HCT116 (cell line): ENCODE measurements around the gene IMMP2L. TPM values are rescaled to one million over a fixed set of nuclear protein-coding genes. Genes with fewer than 3 reads are reported as not detected.

ENCODE experiments used
- ATAC-seq: fragments of 200-7000 bp; cut with Tn5 transposase; 2 replicates; pipeline ENCODE4 v1.9.1; 2020; ENCODE audit warnings: mild to moderate bottlenecking, moderate library complexity
- BruUV-seq: library from RNA; stranded (reverse); fragments of 400-500 nt; replicated peaks from 2 replicates; lab custom pipeline; 2021; lab: Mats Ljungman, UMichigan
- CTCF ChIA-PET: fragments of 300-600 bp; sonication (Branson Sonifier 250); formaldehyde crosslinking; loops from one replicate; lab custom pipeline; 2021; ENCODE audit warnings: antibody characterized with exemption; lab: Charles Lee
- POLR2A ChIA-PET: fragments of 300-600, 350-600 bp; sonication (Branson Sonifier 250); formaldehyde crosslinking; loops from one replicate; lab custom pipeline; 2021; ENCODE audit warnings: antibody characterized with exemption; lab: Charles Lee
- RAD21 ChIA-PET, 2 experiments: fragments of 300-600 bp; sonication (Branson Sonifier 250); formaldehyde crosslinking; loops; one replicate each; lab custom pipeline; 2023; ENCODE audit warnings: low total read pairs in 2 of 2; ENCODE audit not compliant: uncharacterized antibody in 2 of 2, unreplicated experiment in 2 of 2, low non-redundant PET in 1 of 2; lab: Charles Lee
- DNase-seq: peaks from one replicate; pipeline ENCODE4 v3.0.0-alpha.2; 2010; ENCODE audit warnings: low read depth, low spot score
- H2AFZ ChIP-seq: fragments of 200-600 bp; shearing (Covaris generic), sonication (generic); 2 replicates; pipeline ENCODE4 v1.6.1; 2017; ENCODE audit warnings: low read depth, mixed run types, mixed read lengths, antibody characterized with exemption, low read length; ENCODE audit not compliant: poor library complexity, severe bottlenecking
- H3K27ac ChIP-seq: 2 replicates; pipeline ENCODE4 v1.5.1; 2012; ENCODE audit warnings: low read depth, low read length
- H3K27me3 ChIP-seq: fragments of 200-600 bp; sonication (generic); 2 replicates; pipeline ENCODE4 v1.6.1; 2016; ENCODE audit warnings: mixed run types, low read length, mixed read lengths; ENCODE audit not compliant: insufficient read depth
- H3K36me3 ChIP-seq, 2 experiments: fragments of 200-500 bp in 1 of 2; fragments of 200-600 bp in 1 of 2; sonication (Bioruptor generic) in 1 of 2; sonication (generic) in 1 of 2; 2 replicates each; pipeline versions ENCODE4 v1.5.1 to v1.6.1; 2014 to 2016; ENCODE audit warnings: low read length in 2 of 2, inconsistent platforms in 1 of 2, mixed read lengths in 1 of 2, mixed run types in 1 of 2; ENCODE audit not compliant: insufficient read depth in 2 of 2, control insufficient read depth in 1 of 2
- H3K4me1 ChIP-seq, 2 experiments: fragments of 200-600 bp in 1 of 2; sonication (generic) in 1 of 2; 2 replicates each; pipeline versions ENCODE4 v1.5.1 to v1.6.1; 2012 to 2017; ENCODE audit warnings: low read length in 2 of 2, inconsistent platforms in 1 of 2, mild to moderate bottlenecking in 1 of 2, mixed read lengths in 1 of 2, mixed run types in 1 of 2, moderate library complexity in 1 of 2; ENCODE audit not compliant: insufficient read depth in 2 of 2, control insufficient read depth in 1 of 2
- H3K4me2 ChIP-seq: fragments of 200-600 bp; sonication (generic); 2 replicates; pipeline ENCODE4 v1.6.1; 2017; ENCODE audit warnings: mixed run types, low read length, mixed read lengths
- H3K4me3 ChIP-seq, 2 experiments: fragments of 200-600 bp in 1 of 2; sonication (generic) in 1 of 2; replicated peaks in 1 of 2; 2 replicates each; pipeline ENCODE4 v1.5.1; 2011 to 2016; ENCODE audit warnings: low read length in 2 of 2, control low read depth in 1 of 2, low read depth in 1 of 2, mild to moderate bottlenecking in 1 of 2, mixed read lengths in 1 of 2, mixed run types in 1 of 2
- H3K79me2 ChIP-seq: fragments of 200-600 bp; sonication (generic); 2 replicates; pipeline ENCODE4 v1.6.1; 2017; ENCODE audit warnings: mild to moderate bottlenecking, mixed run types, low read length, moderate library complexity, mixed read lengths; ENCODE audit not compliant: insufficient read depth
- H3K9ac ChIP-seq: fragments of 200-600 bp; sonication (generic); 2 replicates; pipeline ENCODE4 v1.6.1; 2016; ENCODE audit warnings: low read length, mixed read lengths
- H3K9me2 ChIP-seq: fragments of 200-600 bp; sonication (generic), shearing (Covaris generic); 2 replicates; pipeline ENCODE4 v1.6.1; 2017; ENCODE audit warnings: mixed run types, mild to moderate bottlenecking, moderate library complexity; ENCODE audit not compliant: insufficient read depth
- H3K9me3 ChIP-seq, 2 experiments: fragments of 200-500 bp in 1 of 2; fragments of 200-600 bp in 1 of 2; sonication (Bioruptor generic) in 1 of 2; sonication (generic) in 1 of 2; 2 replicates each; pipeline ENCODE4 v1.6.1; 2014 to 2017; ENCODE audit warnings: low read length in 2 of 2, mixed read lengths in 2 of 2, inconsistent platforms in 1 of 2, low read depth in 1 of 2, mild to moderate bottlenecking in 1 of 2, mixed run types in 1 of 2, moderate library complexity in 1 of 2; ENCODE audit not compliant: control insufficient read depth in 1 of 2, insufficient read depth in 1 of 2
- H4K20me1 ChIP-seq: fragments of 200-600 bp; sonication (generic), shearing (Covaris generic); 2 replicates; pipeline ENCODE4 v1.6.1; 2017; ENCODE audit warnings: mixed run types, mild to moderate bottlenecking, moderate library complexity; ENCODE audit not compliant: insufficient read depth
- CTCF ChIP-seq, 3 experiments: fragments of 200-600 bp in 1 of 3; sonication (generic) in 1 of 3; IDR thresholded peaks in 2 of 3; conservative IDR thresholded peaks in 1 of 3; 2 replicates each; pipeline ENCODE4 v1.5.1; 2012 to 2017; ENCODE audit warnings: low read depth in 2 of 3, low read length in 2 of 3, antibody characterized with exemption in 1 of 3, borderline replicate concordance in 1 of 3, control low read depth in 1 of 3, mild to moderate bottlenecking in 1 of 3, mixed read lengths in 1 of 3, mixed run types in 1 of 3, moderate library complexity in 1 of 3; ENCODE audit not compliant: insufficient read depth in 1 of 3
- EGR1 ChIP-seq: IDR thresholded peaks from 2 replicates; pipeline ENCODE4 v1.6.1; 2012; ENCODE audit warnings: low read depth
- MAX ChIP-seq: IDR thresholded peaks from 2 replicates; pipeline ENCODE4 v1.6.1; 2012
- POLR2A ChIP-seq: IDR thresholded peaks from 2 replicates; pipeline ENCODE4 v1.7.0; 2011; ENCODE audit warnings: borderline replicate concordance; ENCODE audit not compliant: insufficient read depth, insufficient read length; ENCODE audit errors: extremely low read depth
- RAD21 ChIP-seq: IDR thresholded peaks from 2 replicates; pipeline ENCODE4 v1.6.1; 2012; ENCODE audit warnings: low read depth, mild to moderate bottlenecking
- ZFX ChIP-seq: fragments of 450-650 bp; IDR thresholded peaks from 2 replicates; pipeline ENCODE4 v1.6.1; 2017
- intact Hi-C: fragments of 100-400 bp; cut with micrococcal nuclease; formaldehyde crosslinking; loops from 2 replicates; pipeline ENCODE4 v1.10.0; 2022
- total RNA-seq: library from RNA; stranded (reverse); gene quantifications from one replicate; pipeline ENCODE4 v1.2.1, GENCODE V29; 2021; ENCODE audit not compliant: unreplicated experiment

The IMMP2L gene
- total RNA-seq, 1 experiment from 2014 or later, result 21.1 TPM

GRCh38 chr7:111532625-111533024, 29.7 kb downstream of the IMMP2L start:
- Histone ChIP-seq H3K79me2 (no peaks in the 10 kb centered on the region), H3K4me2 (no peak overlapping the region), H3K9ac (no peak overlapping the region), H3K27ac (no peak overlapping the region), H3K9me3 (no peaks in the 10 kb centered on the region), H4K20me1 (no peaks in the 10 kb centered on the region; the same call in 1 of the 2 replicates), H3K9me2 (no peaks in the 10 kb centered on the region), H3K36me3 (no peaks in the 10 kb centered on the region), H3K27me3 (no peaks in the 10 kb centered on the region), H2AFZ (no peak overlapping the region), H3K4me1 (no peaks in the 10 kb centered on the region), H3K4me3 (no peak overlapping the region)
- no peak for TF ChIP-seq CTCF (IDR thresholded peaks at IDR 0.05 in 2 of 3, conservative IDR thresholded peaks at IDR 0.05 in 1 of 3; ENCODE audit: borderline replicate concordance in 1 of 3, insufficient read depth in 1 of 3, low read depth in 2 of 3, low read length in 2 of 3)
- intact Hi-C loops, result no loop called here
- BruUV-seq, result no TSS peak
- no peak for DNase-seq
- ChIA-PET RAD21 (no interaction called here), CTCF (no interaction called here), POLR2A (no interaction called here)
- ATAC-seq, result no peak

- Histone ChIP-seq H3K27me3 (no peaks in the 10 kb centered on the region), H2AFZ (no peak overlapping the region), H3K9me2 (no peaks in the 10 kb centered on the region), H3K4me3 (no peak overlapping the region), H3K4me1 (no peaks in the 10 kb centered on the region), H3K79me2 (no peaks in the 10 kb centered on the region), H3K9me3 (no peaks in the 10 kb centered on the region), H3K9ac (no peak overlapping the region), H3K36me3 (no peaks in the 10 kb centered on the region), H3K4me2 (no peak overlapping the region), H3K27ac (no peak overlapping the region), H4K20me1 (no peaks in the 10 kb centered on the region; the same call in 1 of the 2 replicates)
- no peak for DNase-seq
- TF ChIP-seq RAD21 (no peak), POLR2A (no peak), ZFX (no peak), EGR1 (no peak), MAX (no peak)
- BruUV-seq, result no TSS peak
- ChIA-PET RAD21 (no interaction called here), POLR2A (no interaction called here), CTCF (no interaction called here)
- ATAC-seq, result no peak
- intact Hi-C loops, result no loop called here
Observed at GRCh38 chr7:111531993-111532392, 30.3 kb downstream of the IMMP2L start.
